IPS DF 4.7 (cell line): ENCODE results near the gene ARHGAP23.
"Not testable (repeated sequence)": the region's sequence is repeated elsewhere in the genome, so short reads cannot be mapped to it uniquely, and the experiment has no call there.

Experiments used
- DNase-seq: peaks from one replicate; pipeline ENCODE4 v3.0.0-alpha.2; 2013; ENCODE audit warnings: low spot score; ENCODE audit errors: extremely low read depth

ARHGAP23 gene

GRCh38 chr17:38510421-38511149 lies 82.3 kb downstream of the ARHGAP23 start:
- DNase-seq = no peak

GRCh38 chr17:38511150-38512108 lies 83.2 kb downstream of the ARHGAP23 start:
- DNase-seq = no peak

GRCh38 chr17:38512473-38513058 lies 84.3 kb downstream of the ARHGAP23 start:
- no peak for DNase-seq

GRCh38 chr17:38526526-38526925 lies 98.3 kb downstream of the ARHGAP23 start:
- DNase-seq = not testable (repeated sequence)

- not testable (repeated sequence) for DNase-seq
Observed at GRCh38 chr17:38528141-38528540, 99.9 kb downstream of the ARHGAP23 start.

GRCh38 chr17:38530856-38531255 lies 102.6 kb downstream of the ARHGAP23 start:
- not testable (repeated sequence) for DNase-seq

GRCh38 chr17:38531761-38532160 lies 103.5 kb downstream of the ARHGAP23 start:
- not testable (repeated sequence) for DNase-seq

GRCh38 chr17:38532451-38532850 lies 104.2 kb downstream of the ARHGAP23 start:
- DNase-seq = no peak

- no peak for DNase-seq
Observed at GRCh38 chr17:38533241-38533640, 105.0 kb downstream of the ARHGAP23 start.

GRCh38 chr17:38533866-38534497 lies 105.7 kb downstream of the ARHGAP23 start:
- DNase-seq = no peak

- no peak for DNase-seq
Observed at GRCh38 chr17:38534498-38534885, 106.2 kb downstream of the ARHGAP23 start.

- DNase-seq = no peak
Observed at GRCh38 chr17:38535886-38536285, 107.6 kb downstream of the ARHGAP23 start.

GRCh38 chr17:38536661-38537060 lies 108.4 kb downstream of the ARHGAP23 start:
- DNase-seq = no peak

GRCh38 chr17:38538906-38539305 lies 110.6 kb downstream of the ARHGAP23 start:
- no peak for DNase-seq

GRCh38 chr17:38539386-38539785 lies 111.1 kb downstream of the ARHGAP23 start:
- no peak for DNase-seq

- DNase-seq = no peak
Observed at GRCh38 chr17:38540514-38541045, 112.3 kb downstream of the ARHGAP23 start.

- DNase-seq = no peak
Observed at GRCh38 chr17:38541281-38541680, 113.0 kb downstream of the ARHGAP23 start.

GRCh38 chr17:38542286-38542685 lies 114.0 kb downstream of the ARHGAP23 start:
- DNase-seq = no peak

- no peak for DNase-seq
Observed at GRCh38 chr17:38543403-38544174, 115.3 kb downstream of the ARHGAP23 start.

- no peak for DNase-seq
Observed at GRCh38 chr17:38544175-38544838, 116.0 kb downstream of the ARHGAP23 start.
